SHP77 (cell line): ENCODE results near the gene IGFBPL1.
A peak's percentile ranks its signal among the peaks of the same experiment; 100 is the strongest.
"Not testable (repeated sequence)": the region's sequence is repeated elsewhere in the genome, so short reads cannot be mapped to it uniquely, and the experiment has no call there.

Experiments
- DNase-seq, 2 experiments: peaks; one replicate each; lab custom pipeline; 2025; lab: John Stamatoyannopoulos, UW

IGFBPL1 gene

DNA sequence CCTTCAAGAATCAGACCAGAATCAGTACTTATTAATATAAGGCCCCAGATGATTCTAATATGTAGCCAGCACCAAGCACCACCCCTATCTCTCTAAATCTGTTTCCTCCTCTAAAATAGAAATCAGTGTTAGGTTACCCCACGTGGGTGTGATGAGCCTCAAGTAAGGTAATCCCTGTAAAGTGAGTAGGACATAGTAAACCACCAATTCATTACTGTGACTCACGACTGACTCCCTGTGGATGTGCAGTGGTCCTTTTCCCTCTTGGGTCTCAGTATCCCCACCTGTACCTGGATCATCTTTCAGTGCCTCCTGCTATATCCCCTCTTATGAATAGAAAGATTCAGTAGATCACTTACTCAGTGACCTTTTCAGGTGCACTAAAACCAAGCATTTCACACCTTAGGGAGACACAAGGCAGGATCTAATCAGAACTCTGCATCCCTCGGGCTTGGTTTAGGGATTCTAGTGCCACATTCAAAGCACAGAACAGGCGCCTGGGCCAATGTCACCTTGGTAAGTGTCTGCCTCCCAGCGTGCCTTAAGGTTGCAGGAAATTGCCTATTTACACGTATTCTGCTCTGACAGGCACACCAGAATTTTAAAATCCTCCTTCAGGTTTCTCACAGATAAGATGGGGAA lies 43.9 kb downstream of the IGFBPL1 start:
- DNase-seq: no peak

GRCh38 chr9:38377336-38378083 lies 46.7 kb downstream of the IGFBPL1 start:
- not testable (repeated sequence) for DNase-seq

DNA sequence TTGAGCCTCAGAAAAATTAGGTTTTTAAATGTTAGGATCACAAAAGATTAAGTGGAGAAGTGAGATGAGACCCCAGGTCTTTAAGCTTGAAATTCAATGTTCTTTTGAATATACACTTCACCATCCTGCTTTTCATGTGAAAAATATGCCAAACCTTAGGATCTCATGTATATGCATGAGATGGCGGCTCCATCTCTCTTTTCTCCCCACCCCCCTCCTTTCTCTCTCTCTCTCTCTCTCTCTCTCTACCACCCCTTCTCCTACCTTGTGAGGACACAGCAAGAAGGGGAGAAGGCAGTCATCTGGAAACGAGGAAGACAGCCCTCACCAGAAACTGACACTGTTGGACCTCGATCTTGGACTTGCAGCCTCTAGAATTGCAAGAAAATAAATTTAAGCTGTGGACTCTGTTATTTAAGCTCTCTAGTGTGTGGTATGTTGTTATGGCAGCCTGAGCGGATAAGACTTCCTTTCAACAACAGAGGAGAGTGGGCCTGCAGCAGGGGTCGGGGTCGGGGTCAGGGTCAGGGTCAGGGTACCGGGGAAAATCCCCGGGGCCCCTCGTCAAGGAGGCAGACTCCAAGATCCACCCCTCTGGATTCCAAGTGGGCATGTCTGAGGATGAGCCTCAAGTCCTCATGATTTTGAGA lies 48.1 kb downstream of the IGFBPL1 start:
- no peak for DNase-seq

DNA sequence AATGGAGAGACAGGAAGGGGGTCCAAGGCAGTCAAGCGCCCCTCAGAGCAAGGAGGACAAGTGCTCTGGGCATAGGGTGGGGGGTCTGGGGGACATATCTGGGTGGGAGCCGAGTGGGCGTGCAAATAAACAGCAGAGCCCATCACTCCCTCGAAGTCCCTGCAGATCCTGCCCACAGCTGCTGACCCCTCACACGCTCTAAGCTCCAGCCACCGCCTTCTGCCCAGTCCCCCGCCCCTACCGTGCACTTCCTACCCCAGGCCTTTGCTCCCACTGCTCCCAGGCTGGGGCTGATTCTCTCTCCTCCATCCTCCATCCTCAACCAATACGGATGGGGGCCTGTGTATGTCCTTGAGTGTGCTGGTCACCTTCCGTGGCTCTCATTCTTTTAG lies 48.7 kb downstream of the IGFBPL1 start:
- DNase-seq: no peak

GRCh38 chr9:38374847-38375571 lies 49.2 kb downstream of the IGFBPL1 start:
- DNase-seq: no peak

- DNase-seq: no peak
Observed at GRCh38 chr9:38373679-38374078, 50.6 kb downstream of the IGFBPL1 start.

- DNase-seq: no peak
Observed at GRCh38 chr9:38372762-38373619, 51.3 kb downstream of the IGFBPL1 start.

- DNase-seq: peak; percentile 5 to 43
Observed at GRCh38 chr9:38371495-38371894, 52.8 kb downstream of the IGFBPL1 start.

GRCh38 chr9:38370176-38370575 lies 54.1 kb downstream of the IGFBPL1 start:
- no peak for DNase-seq

- DNase-seq: no peak
Observed at GRCh38 chr9:38368731-38369130, 55.5 kb downstream of the IGFBPL1 start.

DNA sequence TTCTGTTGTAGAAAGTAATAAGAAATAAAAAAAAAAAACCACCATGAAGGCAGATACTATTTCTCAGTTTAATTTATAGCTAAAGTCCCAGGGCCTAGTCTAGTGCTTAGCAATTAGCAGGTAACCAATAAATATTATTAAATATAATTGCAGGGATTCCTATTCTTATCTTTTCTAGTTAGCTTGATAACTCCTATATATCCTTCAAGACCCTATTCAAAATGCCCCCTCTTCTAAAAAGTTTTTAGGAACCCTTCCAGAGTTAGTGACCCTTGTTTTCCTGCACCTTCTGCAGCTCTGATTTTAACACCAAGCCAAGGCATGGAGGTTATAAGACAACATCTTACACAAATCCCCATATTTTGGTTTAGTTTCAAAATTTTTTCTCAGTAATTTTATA lies 56.4 kb downstream of the IGFBPL1 start:
- no peak for DNase-seq

DNA sequence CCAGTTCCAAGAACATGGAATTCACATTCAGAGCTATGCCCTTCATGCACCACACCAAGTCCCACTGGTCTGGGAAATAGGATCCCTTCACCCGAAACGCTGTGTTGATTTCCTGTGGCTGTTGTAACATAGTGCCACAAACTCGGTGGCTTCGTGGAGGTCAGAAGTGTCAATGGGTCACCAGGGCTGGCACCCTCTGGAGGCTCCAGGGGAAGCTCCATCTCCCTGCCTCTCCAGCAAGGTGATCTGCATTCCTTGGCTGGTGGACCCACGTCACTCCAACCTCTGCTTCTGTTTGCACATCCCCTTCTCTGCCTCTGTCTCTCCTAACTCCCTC lies 60.7 kb downstream of the IGFBPL1 start:
- no peak for DNase-seq

- peak; percentile 21 to 57 for DNase-seq
Observed at GRCh38 chr9:38362852-38363588, 61.2 kb downstream of the IGFBPL1 start.

DNA sequence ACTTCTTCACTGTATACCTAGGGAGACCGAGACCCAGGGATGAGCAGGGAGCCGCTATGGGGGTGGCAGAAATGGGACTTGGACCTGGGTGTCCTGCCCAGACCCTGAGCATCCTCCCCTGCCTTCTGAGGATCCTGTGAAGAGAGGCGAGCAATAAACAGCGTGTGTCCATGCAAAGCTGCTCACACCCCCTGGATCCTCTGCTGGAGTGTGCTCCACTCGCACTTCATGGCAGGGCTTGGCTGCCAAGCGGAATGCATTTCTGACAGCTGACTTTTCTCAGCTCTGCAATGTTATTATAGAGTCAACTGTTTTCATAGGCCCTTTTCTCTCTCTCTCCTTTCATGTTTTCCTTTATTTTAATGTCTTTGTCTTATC lies 62.8 kb downstream of the IGFBPL1 start:
- no peak for DNase-seq

DNA sequence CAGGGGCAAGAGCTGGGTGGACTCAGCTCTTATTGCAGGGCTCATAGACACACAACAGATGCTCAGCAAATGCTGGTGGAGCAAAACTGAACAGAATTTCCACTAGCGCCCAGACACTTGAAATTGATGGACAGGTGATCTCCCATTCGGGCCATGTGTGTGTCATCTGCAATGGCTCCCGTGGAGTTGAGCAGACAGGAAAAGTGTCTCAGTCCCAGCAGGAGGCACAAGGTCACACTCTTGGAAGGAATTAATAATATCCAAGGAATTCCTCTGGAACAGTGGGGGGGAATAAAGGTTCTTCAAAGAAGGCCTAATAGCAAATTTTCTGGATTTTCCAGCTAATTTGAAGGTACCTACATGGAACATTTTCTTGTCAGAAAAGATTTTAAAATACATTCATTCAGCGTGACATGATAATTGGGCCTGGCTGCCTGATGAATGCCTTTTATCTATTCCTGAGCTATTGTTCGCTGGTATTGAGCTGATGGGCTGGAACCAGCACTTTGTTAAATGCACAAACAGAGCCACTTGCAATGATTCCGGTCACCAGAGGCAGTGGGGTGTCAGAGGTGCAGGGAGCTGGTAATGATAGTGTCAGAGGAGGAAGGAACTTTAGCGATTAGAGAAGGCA lies 63.3 kb downstream of the IGFBPL1 start:
- DNase-seq: no peak

- no peak for DNase-seq
Observed at GRCh38 chr9:38359689-38360385, 64.4 kb downstream of the IGFBPL1 start.

DNA sequence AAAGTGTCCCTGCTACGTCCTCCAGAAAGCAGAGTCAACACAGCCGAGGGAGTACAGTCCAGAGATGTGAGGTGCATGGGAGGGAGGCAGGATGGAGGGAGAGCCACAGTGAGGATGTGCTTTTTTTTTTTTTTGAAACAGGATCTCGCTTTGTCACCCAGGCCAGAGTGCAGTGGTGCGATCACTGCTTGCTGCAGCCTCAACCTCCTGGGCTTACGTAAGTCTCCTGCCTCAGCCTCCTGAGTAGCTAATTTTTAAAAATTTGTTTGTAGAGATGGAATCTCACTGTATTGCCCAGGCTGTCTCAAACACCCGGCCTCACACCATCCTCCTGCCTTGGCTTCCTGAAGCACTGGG lies 65.0 kb downstream of the IGFBPL1 start:
- DNase-seq: no peak

DNA sequence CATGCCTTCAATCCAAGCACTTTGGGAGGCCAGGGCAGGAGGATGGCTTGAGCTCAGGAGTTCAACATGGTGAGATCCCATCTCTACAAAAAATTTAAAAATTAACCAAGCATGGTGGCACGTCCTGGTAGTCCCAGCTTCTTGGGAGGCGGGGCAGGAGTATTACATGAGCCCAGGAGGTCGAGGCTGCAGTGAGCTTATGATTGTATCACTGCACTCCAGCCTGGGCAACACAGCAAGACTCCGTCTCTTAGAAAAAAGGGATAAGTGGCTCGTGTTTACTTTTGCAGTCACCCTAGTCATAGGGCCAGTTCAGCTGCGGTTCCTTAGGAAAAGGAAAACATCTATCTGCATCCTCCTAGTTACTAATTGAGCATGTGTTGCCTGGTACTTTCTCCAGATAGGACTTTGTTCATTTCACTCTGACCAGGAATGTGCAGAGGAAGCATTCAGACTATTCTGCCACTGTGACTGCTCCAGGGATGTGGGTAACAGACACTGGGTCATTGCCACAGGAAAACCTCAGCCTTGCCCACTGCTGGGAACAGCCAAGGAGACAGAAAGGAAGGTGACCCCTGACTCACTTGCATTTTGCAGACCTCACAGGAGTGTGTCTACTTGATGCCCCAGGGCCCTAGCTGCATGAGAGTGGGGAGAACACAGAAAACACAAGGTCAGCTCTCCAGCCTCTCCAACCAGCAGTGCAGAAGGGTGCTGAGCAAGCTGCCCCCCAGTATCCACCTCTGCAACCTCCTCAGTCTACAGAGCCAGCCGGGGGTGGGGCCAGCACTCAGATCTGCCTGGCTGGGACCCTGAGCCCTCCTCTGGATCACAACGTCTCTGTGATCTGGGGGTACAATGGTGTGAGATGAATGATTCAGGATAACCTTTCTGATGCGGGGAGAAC lies 65.6 kb downstream of the IGFBPL1 start:
- DNase-seq: no peak
